HG02885 (cell line): Measurements from ENCODE around the gene RPP25.
"Not testable (repeated sequence)": the region's sequence is repeated elsewhere in the genome, so short reads cannot be mapped to it uniquely, and the experiment has no call there.

Experiments
- ATAC-seq: cut with Tn5 transposase; IDR thresholded peaks from one replicate; pipeline ENCODE4 v1.9.1; 2021; ENCODE audit warnings: mild to moderate bottlenecking; ENCODE audit not compliant: unreplicated experiment, poor library complexity

The RPP25 gene

GRCh38 chr15:74963213-74963612, 6.6 kb upstream of the RPP25 start:
- ATAC-seq: no peak

GRCh38 chr15:74962671-74963070, 6.1 kb upstream of the RPP25 start:
- no peak for ATAC-seq

- ATAC-seq: no peak
These were observed 5.6 kb upstream of the RPP25 start for GRCh38 chr15:74962219-74962618.

GRCh38 chr15:74961616-74962015, 5.0 kb upstream of the RPP25 start:
- no peak for ATAC-seq

GRCh38 chr15:74960995-74961588, 4.5 kb upstream of the RPP25 start:
- ATAC-seq: no peak

- ATAC-seq: no peak
These were observed 3.7 kb upstream of the RPP25 start for GRCh38 chr15:74960286-74960685.

- ATAC-seq: no peak
These were observed 3.0 kb upstream of the RPP25 start for GRCh38 chr15:74959586-74959939.

GRCh38 chr15:74958908-74959585, 2.5 kb upstream of the RPP25 start:
- ATAC-seq: no peak

- ATAC-seq: no peak
These were observed 1.8 kb upstream of the RPP25 start for GRCh38 chr15:74958320-74958907.

GRCh38 chr15:74957476-74958035, 984 bp upstream of the RPP25 start:
- no peak for ATAC-seq

- ATAC-seq: peak; percentile 53
These were observed 550 bp downstream of the RPP25 start for GRCh38 chr15:74955796-74956647.

GRCh38 chr15:74955017-74955416, 1.6 kb downstream of the RPP25 start:
- ATAC-seq: no peak

GRCh38 chr15:74954515-74954914, 2.1 kb downstream of the RPP25 start:
- ATAC-seq: no peak

GRCh38 chr15:74951006-74951405, 5.6 kb downstream of the RPP25 start:
- no peak for ATAC-seq

- ATAC-seq: peak; percentile 39
These were observed 6.3 kb downstream of the RPP25 start for GRCh38 chr15:74950078-74950908.

- peak; percentile 89 for ATAC-seq
These were observed 18.8 kb downstream of the RPP25 start, which contains the start of gene COX5A for GRCh38 chr15:74937590-74938371. COX5A (minus strand) TSS chr15:74938073; CDS start chr15:74938014, 59 bp downstream.

GRCh38 chr15:74937272-74937589, 19.3 kb downstream of the RPP25 start:
- no peak for ATAC-seq

- not testable (repeated sequence) for ATAC-seq
These were observed 21.4 kb downstream of the RPP25 start for GRCh38 chr15:74935193-74935592.

GRCh38 chr15:74933573-74933972, 23.0 kb downstream of the RPP25 start:
- ATAC-seq: no peak
